ENCODE results near the gene ZNHIT2. TPM values are rescaled to one million over a fixed set of nuclear protein-coding genes. Genes with fewer than 3 reads are reported as not detected.
A peak's percentile ranks its signal among the peaks of the same experiment; 100 is the strongest.

Gene ZNHIT2
- total RNA-seq, 1 experiment from 2014 or later = 42.9 TPM

DNA sequence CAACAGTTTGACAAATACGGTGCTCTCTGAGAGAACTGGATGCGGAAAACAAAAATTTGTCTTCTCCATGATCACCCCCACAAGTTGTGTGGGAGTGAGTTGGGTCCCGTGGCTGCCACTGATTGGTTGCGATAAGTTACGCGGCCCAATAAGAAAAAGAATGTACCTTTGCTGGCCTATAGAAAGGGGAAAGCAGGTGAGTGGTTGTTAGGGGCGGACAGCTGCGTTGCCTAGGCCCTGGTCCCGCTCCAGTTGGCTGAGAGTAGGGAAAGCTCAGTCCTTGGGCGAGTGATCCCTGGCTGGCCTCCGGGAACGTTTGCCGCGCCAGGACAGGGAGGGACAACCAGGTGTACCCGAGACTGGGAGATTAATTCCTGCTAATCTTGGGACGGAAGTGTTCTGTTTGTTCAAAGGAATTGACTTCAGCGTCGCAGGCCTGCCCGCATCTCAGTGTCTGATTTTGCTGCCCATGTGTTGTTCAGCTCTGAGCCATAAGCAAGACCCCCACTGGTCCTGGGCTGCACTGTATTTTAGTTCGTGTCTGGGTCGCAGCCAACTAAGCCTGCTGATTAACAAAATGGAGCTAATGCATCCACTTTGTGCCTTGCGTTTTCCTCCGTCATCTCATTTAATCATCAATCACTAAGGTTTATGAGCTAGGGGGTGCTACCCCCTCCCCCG is 17.6 kb upstream of the ZNHIT2 start:
- peak; percentile 98 for DNase-seq (ENCODE audit: low read depth)

DNA sequence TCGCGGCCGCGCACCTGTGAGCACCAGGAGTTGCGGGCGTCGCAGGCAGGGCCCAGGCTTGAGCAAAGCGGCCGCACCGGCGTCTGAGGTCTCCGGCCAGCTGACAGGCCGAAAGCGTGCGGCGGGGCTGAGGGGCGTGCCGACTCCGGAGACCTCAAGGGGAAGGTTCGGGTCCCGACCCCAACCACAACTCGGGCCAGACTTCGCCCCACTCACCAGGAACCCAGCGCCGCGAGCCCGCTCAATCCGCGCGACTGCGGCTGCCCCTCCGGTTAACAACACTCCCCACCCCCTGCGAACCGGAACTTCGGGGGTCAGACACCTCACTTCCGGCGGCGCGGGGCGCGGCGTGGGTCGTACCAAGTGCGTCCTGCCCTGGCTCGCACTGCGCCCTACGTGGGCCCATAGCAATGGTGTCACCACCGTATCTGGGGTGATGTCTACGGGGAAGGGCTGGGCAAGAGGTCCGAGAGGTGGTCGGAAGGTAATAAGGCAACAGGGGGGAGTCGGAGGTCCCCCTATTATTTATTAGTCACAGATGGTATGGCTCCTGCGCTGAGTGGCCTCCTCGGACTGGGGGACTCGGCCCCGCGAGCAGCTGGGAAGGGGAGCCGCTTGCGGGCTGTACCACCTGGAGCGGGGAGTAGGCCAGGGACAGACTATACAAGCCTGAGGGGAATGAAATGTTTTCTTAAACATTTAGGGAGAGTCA is 16.9 kb upstream of the ZNHIT2 start, which contains the start of gene SYVN1:
SYVN1 (minus strand) TSS at position 280 of the 712 bp plus-strand sequence. CDS start 918 bp downstream, outside the sequence.
- peak; percentile 78 for DNase-seq (ENCODE audit: low read depth)

- no peak for DNase-seq (ENCODE audit: low read depth)
Observed at GRCh38 chr11:65133724-65134123, 16.2 kb upstream of the ZNHIT2 start.

DNA sequence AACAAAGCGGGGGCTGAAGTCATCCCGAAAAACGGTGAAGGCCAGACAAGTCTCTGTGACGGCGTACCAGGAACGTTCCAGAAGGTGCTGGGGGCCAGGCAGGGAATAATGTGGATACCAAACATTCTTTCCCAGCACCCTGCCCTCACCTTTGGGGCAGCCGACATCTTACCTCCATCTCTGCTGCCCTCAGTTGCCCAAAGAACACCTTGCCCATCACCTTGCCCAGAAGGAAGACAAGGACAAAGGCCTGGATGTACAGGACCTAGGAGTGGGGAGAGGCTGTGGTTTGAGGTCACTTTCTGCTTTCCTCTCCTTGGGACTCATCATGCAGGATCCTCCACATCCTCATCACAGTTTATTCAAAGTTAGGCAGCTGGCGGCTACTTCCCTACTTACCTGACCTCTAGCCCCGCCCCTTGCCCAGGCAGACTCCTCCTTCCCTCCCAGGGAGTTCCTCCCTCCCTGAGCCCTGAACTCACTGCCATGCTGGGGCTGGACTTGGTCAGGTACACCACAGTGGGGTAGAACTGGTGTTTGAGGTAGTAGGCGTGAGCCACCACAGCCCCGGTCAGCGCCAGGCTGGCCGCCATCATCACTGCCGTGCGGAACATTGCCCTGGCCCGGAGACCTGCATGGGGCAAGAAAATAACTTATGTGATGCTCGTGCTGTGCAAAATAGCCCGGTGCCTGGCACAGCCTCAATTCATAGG is 15.6 kb upstream of the ZNHIT2 start:
- DNase-seq (ENCODE audit: low read depth) = no peak

- DNase-seq (ENCODE audit: low read depth) = no peak
Observed at GRCh38 chr11:65132238-65132987, 14.9 kb upstream of the ZNHIT2 start.

DNA sequence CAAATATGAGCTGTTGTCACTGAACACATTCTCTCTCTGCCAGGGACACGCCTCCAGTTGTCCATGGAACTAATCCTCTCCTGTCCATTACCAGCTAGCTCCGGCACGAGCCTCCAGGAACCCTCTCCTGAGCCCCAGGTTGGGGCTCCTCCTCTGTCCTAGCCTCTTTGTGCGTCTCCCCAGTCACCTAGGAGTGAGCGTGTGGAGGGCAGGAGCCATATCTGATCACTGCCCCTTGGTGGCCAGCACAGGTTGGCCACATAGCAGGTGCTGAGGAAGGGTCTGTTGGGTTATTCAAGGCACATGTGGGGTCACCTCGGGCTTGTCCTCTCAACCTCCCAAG is 14.4 kb upstream of the ZNHIT2 start:
- DNase-seq (ENCODE audit: low read depth) = no peak

DNA sequence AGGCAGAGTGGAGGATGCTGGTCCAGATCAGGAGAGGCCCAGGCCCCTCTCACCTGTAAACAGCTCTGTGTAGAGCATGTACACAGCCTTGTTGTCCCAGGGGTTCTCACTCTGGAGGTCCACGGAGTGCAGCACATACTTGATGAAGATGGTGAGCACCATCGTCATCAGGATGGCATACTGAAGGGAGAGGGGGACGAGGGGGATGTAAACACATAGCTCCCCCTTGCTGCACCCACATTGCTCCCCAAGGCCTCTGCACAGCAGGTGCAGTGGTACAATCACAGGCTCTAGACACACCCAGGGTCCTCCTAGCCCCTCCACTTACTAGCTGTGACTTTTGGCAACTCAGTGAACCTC is 13.9 kb upstream of the ZNHIT2 start:
- DNase-seq (ENCODE audit: low read depth) = no peak

DNA sequence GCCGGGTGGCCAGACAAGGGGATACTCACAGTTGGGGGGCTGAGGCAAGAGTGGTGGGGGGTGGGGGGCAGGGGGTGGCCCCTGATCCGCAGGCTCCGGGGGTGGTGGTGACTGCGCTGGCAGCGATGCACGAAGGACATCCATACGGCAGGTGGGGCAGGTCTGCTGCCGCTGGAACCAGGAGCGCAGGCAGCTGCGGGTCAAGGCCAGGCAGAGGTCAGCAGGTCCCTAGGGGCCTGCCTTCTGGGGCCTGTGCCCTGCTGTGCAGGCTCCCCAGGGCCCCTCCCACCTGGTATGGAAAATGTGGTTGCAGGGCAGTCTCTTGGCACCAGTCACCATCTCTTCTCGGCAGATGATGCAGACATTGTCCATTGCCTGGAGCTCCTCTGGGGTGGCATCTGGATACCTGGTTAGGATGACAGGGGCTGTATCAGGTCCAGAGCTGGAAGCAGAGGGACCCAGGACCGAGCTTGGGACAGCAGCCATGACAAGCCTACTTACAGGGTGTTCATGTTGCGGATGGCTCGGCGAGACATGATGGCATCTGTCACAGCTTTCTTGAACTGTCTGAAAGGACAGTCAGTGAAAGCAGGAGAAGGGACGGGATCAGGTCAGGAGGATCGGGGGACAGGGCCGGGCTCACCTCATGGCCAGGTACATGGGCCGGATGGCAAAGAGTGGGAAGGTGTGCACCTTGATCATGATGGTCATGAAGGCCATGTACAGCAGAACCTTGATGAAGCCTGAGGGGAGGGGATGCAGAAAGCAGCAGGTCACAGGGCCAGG is 13.3 kb upstream of the ZNHIT2 start:
- no peak for DNase-seq (ENCODE audit: low read depth)

- no peak for DNase-seq (ENCODE audit: low read depth)
Observed at GRCh38 chr11:65129649-65130441, 12.3 kb upstream of the ZNHIT2 start.

- DNase-seq (ENCODE audit: low read depth) = no peak
Observed at GRCh38 chr11:65128182-65129145, 11.0 kb upstream of the ZNHIT2 start.

GRCh38 chr11:65127473-65128181 is 10.1 kb upstream of the ZNHIT2 start:
- no peak for DNase-seq (ENCODE audit: low read depth)

DNA sequence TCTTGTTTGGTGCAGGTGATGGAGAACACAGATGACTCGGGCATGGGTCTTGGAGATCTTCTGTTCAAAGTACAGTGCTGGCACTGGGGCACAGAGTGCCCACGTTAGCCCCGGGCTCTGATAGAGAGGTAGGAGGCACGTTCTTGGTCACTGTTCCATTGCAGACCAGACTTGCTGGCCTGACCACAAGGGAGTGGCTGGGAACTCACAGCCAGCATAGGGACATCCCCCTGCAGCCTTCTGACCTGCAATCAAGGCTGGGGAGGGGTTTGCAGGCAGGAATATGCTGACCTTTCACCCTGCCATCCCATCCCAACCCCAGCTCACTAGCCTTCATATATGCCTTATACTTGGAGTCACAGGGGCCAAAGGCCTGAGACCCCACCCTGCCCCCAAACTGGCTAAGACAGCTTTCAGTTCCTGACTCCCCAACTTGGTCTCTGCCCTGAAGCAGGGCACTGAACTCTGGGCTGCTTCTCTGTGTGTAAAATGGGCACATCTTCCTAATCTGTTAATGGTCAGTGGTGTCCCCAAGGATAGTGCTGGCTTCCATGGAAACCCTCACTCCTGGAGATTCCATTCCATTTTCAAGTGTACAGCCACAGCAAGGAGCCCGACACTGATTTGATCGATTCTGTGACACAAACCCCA is 9.2 kb upstream of the ZNHIT2 start:
- DNase-seq (ENCODE audit: low read depth) = no peak

- no peak for DNase-seq (ENCODE audit: low read depth)
Observed at GRCh38 chr11:65125197-65126056, 7.9 kb upstream of the ZNHIT2 start.

DNA sequence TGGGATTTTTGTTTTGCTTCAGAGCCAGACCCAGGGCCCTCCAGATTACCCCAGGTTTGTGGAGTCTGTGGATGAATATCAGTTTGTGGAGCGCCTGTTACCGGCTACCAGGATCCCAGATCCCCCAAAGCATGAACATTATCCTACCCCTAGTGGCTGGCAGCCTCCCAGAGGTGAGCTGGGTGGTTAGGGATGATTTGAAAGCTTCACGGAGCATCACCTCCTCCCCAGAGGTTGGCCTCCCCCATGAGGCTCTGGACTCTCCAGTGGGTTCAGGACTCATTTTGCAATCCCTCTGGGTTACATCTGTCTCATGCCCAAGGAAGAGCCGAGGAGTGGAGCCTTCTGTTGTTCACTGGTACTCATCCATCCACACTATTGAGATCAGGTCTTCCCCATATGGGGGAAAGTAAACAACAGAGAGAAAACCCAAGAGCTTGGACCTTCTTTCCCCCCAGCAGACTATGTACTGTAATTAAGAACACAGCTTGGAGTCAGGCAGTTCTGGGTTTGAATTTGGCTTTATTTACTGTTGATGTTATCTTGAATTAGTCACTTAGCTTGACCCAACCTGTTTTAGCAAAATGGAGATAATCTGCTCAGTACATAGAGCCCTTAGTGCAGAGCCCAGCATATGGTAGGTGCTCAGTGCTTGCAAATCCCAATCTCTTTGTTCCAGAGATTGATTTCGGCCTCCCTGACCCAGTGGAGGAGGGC is 7.1 kb upstream of the ZNHIT2 start:
- no peak for DNase-seq (ENCODE audit: low read depth)

- peak; percentile 96 for DNase-seq (ENCODE audit: low read depth)
Observed at GRCh38 chr11:65121865-65122696, 4.6 kb upstream of the ZNHIT2 start, which contains the start of the genes FAU and MRPL49. Gene FAU, minus strand, starts transcription at chr11:65122134. Its CDS starts 321 bp downstream, at chr11:65121813. Gene MRPL49, plus strand, starts transcription at chr11:65122321. Its CDS starts 26 bp downstream, at chr11:65122347.

All from HT1080 (cell line).